HepG2 (cell line): ENCODE results near the gene LRRC74A. TPM values are rescaled to one million over a fixed set of nuclear protein-coding genes. Genes with fewer than 3 reads are reported as not detected.

Experiments used
- ATAC-seq: fragments of 200-7000 bp; cut with Tn5 transposase; 3 replicates; pipeline ENCODE4 v1.9.1; 2020; ENCODE audit warnings: mild to moderate bottlenecking, moderate library complexity
- BruUV-seq: library from RNA; stranded (reverse); fragments of 400-500 nt; replicated peaks from 2 replicates; lab custom pipeline; 2021; lab: Mats Ljungman, UMichigan
- CTCF ChIA-PET: fragments of 300-600 bp; formaldehyde crosslinking; extraction: SDS; loops from one replicate; lab custom pipeline; 2021; ENCODE audit warnings: low total read pairs, inconsistent platforms, low intra/inter-chr PET ratio; lab: Yijun Ruan, JAX
- POLR2A ChIA-PET: fragments of 350-600 bp; sonication (Branson Sonifier 250); formaldehyde crosslinking; loops from one replicate; lab custom pipeline; 2020; ENCODE audit warnings: antibody characterized with exemption, inconsistent platforms; lab: Yijun Ruan, JAX
- DNase-seq: peaks from one replicate; pipeline ENCODE4 v3.0.0-alpha.2; 2015; ENCODE audit warnings: low spot score
- FAIRE-seq: peaks from 3 replicates; lab custom pipeline; 2011; peaks lifted over from hg19 to GRCh38; lab: Jason Lieb, UNC
- H2AFZ ChIP-seq: one replicate; pipeline ENCODE4 v1.6.1; 2011; ENCODE audit warnings: low read length, inconsistent platforms
- H3K27ac ChIP-seq: fragments of 300-600 bp; 3 replicates; pipeline ENCODE4 v1.8.0; 2011; ENCODE audit warnings: mixed run types, mild to moderate bottlenecking, mixed read lengths, low read length, inconsistent platforms; ENCODE audit not compliant: insufficient read depth; ENCODE audit errors: extremely low read length
- H3K27me3 ChIP-seq, 2 experiments: fragments of 200-600 bp in 1 of 2; 2 replicates in 1 of 2; 3 replicates in 1 of 2; pipeline versions ENCODE4 v1.6.0 to v1.8.0; 2011; ENCODE audit warnings: low read length in 2 of 2, mild to moderate bottlenecking in 2 of 2, moderate library complexity in 2 of 2, inconsistent platforms in 1 of 2; ENCODE audit not compliant: insufficient read depth in 2 of 2, control insufficient read depth in 1 of 2
- H3K36me3 ChIP-seq, 2 experiments: fragments of 200-600 bp in 1 of 2; replicated peaks in 1 of 2; 2 replicates in 1 of 2; 3 replicates in 1 of 2; pipeline versions ENCODE4 v1.5.1 to v1.8.0; 2011; ENCODE audit warnings: low read length in 2 of 2, inconsistent platforms in 1 of 2; ENCODE audit not compliant: insufficient read depth in 2 of 2, control insufficient read depth in 1 of 2
- H3K4me1 ChIP-seq: 2 replicates; pipeline ENCODE4 v1.5.1; 2012; ENCODE audit warnings: low read length, inconsistent platforms; ENCODE audit not compliant: insufficient read depth
- H3K4me2 ChIP-seq: 2 replicates; pipeline ENCODE4 v1.6.0; 2011; ENCODE audit warnings: low read depth, low read length, inconsistent platforms
- H3K4me3 ChIP-seq, 3 experiments: fragments of 200-600 bp in 1 of 3; sonication (generic), shearing (Covaris generic) in 1 of 3; replicated peaks in 1 of 3; 2 replicates each; pipeline ENCODE4 v1.5.1; 2011 to 2016; ENCODE audit warnings: low read length in 3 of 3, inconsistent platforms in 2 of 3, low read depth in 2 of 3, mild to moderate bottlenecking in 2 of 3, control low read depth in 1 of 3, mixed read lengths in 1 of 3; ENCODE audit not compliant: insufficient read depth in 1 of 3
- H3K79me2 ChIP-seq: one replicate; pipeline ENCODE4 v1.6.1; 2011; ENCODE audit warnings: low read length, inconsistent platforms; ENCODE audit not compliant: insufficient read depth
- H3K9ac ChIP-seq: 2 replicates; pipeline ENCODE4 v1.6.0; 2011; ENCODE audit warnings: mild to moderate bottlenecking, low read depth, low read length, inconsistent platforms; ENCODE audit not compliant: insufficient read depth
- H3K9me3 ChIP-seq: 2 replicates; pipeline ENCODE4 v1.5.1; 2012; ENCODE audit warnings: mild to moderate bottlenecking, low read length
- H4K20me1 ChIP-seq: 2 replicates; pipeline ENCODE4 v1.6.0; 2011; ENCODE audit warnings: inconsistent platforms, mild to moderate bottlenecking, low read length, moderate library complexity; ENCODE audit not compliant: insufficient read depth
- CREM ChIP-seq, 2 experiments: sonication (generic) in 1 of 2; formaldehyde crosslinking in 1 of 2; IDR thresholded peaks; 2 replicates each; pipeline versions ENCODE4 v1.4.0 to v1.6.1; 2016 to 2020; ENCODE audit warnings: antibody characterized with exemption in 1 of 2, mild to moderate bottlenecking in 1 of 2, missing genetic modification reagents in 1 of 2
- EZH2 ChIP-seq: conservative IDR thresholded peaks from 2 replicates; pipeline ENCODE4 v1.6.1; 2012; ENCODE audit warnings: mild to moderate bottlenecking, low read depth, low read length, moderate library complexity
- FOXA3 ChIP-seq: IDR thresholded peaks from 2 replicates; pipeline ENCODE4 v1.6.1; 2016; ENCODE audit warnings: missing genetic modification reagents, missing compliant biosample characterization
- SMAD1 ChIP-seq: sonication (generic); formaldehyde crosslinking; IDR thresholded peaks from 2 replicates; pipeline ENCODE4 v1.4.0; 2020; ENCODE audit warnings: missing genetic modification reagents, low read depth, mild to moderate bottlenecking, borderline replicate concordance
- SMYD3 ChIP-seq: sonication (generic); formaldehyde crosslinking; IDR thresholded peaks from 2 replicates; pipeline ENCODE4 v1.8.1; 2023; ENCODE audit warnings: mild to moderate bottlenecking, missing genetic modification reagents
- SOX5 ChIP-seq: IDR thresholded peaks from 2 replicates; pipeline ENCODE4 v1.6.1; 2016; ENCODE audit warnings: borderline replicate concordance
- THAP7 ChIP-seq: sonication (generic); formaldehyde crosslinking; IDR thresholded peaks from 2 replicates; pipeline ENCODE4 v1.8.1; 2023; ENCODE audit warnings: mild to moderate bottlenecking, missing genetic modification reagents
- ZMAT5 ChIP-seq: sonication (generic); formaldehyde crosslinking; IDR thresholded peaks from 2 replicates; pipeline ENCODE4 v1.5.0; 2020; ENCODE audit warnings: mild to moderate bottlenecking, low read depth, missing genetic modification reagents, borderline replicate concordance
- ZNF605 ChIP-seq: sonication (generic); formaldehyde crosslinking; IDR thresholded peaks from 2 replicates; pipeline ENCODE4 v1.8.0; 2022; ENCODE audit warnings: mild to moderate bottlenecking, missing genetic modification reagents
- WGBS: methylation state at CpG from one replicate; pipeline ENCODE4 v1.1.6; 2017; ENCODE audit warnings: low lambda C conversion rate; 5-methylcytosine and 5-hydroxymethylcytosine counted together
- in situ Hi-C: cut with HindIII; loops from 2 replicates; pipeline ENCODE4 v1.10.0; 2017; ENCODE audit warnings: low pct_unique_long_range_greater_than_20kb; ENCODE audit not compliant: extremely low pct_ligation_motif_present
- intact Hi-C: fragments of 100-400 bp; cut with micrococcal nuclease; formaldehyde crosslinking; loops from one replicate; pipeline ENCODE4 v1.10.0; 2022; ENCODE audit not compliant: unreplicated experiment
- polyA plus RNA-seq, 8 experiments: library from polyadenylated mRNA; depleted of rRNA in 3 of 8; stranded (reverse) in 7 of 8; unstranded in 1 of 8; fragments of >200 nt; fragmentation: Illumina TruSeq in 4 of 8; extraction: Trizol in 4 of 8; gene quantifications; 2 replicates each; pipeline versions ENCODE4 v1.2.1 to v1.2.3, GENCODE V29; 2011 to 2016; ENCODE audit warnings: low read depth in 4 of 8, missing spikeins in 1 of 8, mixed read lengths in 1 of 8; ENCODE audit not compliant: insufficient read depth in 1 of 8
- total RNA-seq, 5 experiments: library from RNA; depleted of rRNA; stranded (reverse); fragments of >200 nt; fragmentation: Illumina TruSeq; extraction: Trizol; gene quantifications; 2 replicates each; pipeline ENCODE4 v1.2.3, GENCODE V29; 2016; ENCODE audit warnings: low read depth in 1 of 5

Gene LRRC74A
- total and polyA plus RNA-seq, 2 of the 13 experiments (the other 11 are each of a cell fraction or from before 2014, with no cell fraction given), result not detected

GRCh38 chr14:76829013-76829365 lies 2.8 kb downstream of the LRRC74A start:
- Histone ChIP-seq H4K20me1 (no peaks in the 10 kb centered on the region), H3K9ac (no peak overlapping the region), H3K27me3 (no peaks in the 10 kb centered on the region), H3K4me2 (peak overlapping the region; percentile 92; the same call in 1 of the 2 replicates), H3K27ac (no peak overlapping the region), H3K4me3 (0 out of 6 replicates have a peak overlapping the region, but pooled peaks of 1 of the 3 experiments have one; percentile 53), H3K79me2 (no peaks in the 10 kb centered on the region), H3K4me1 (peaks cover 57% of the 10 kb centered on the region), H3K36me3 (no peaks in the 10 kb centered on the region), H2AFZ (no peak overlapping the region), H3K9me3 (no peaks in the 10 kb centered on the region)
- ChIA-PET CTCF (no interaction called here), POLR2A (interaction anchor here (1.4 to 6.4 kb wide), 2 partner anchors 16 to 22 kb away, joined by 5 to 62 read pairs; partner anchors contain the start of gene ANGEL1)
- TF ChIP-seq CREM (IDR thresholded peaks at IDR 0.05) (no peak), CREM (CRISPR knock-in tag; IDR thresholded peaks at IDR 0.05) (no peak), THAP7 (no peak), SMYD3 (CRISPR knock-in tag) (no peak), SMAD1 (no peak), FOXA3 (CRISPR knock-in tag) (no peak), SOX5 (CRISPR knock-in tag) (no peak), ZMAT5 (no peak), ZNF605 (CRISPR knock-in tag) (no peak), EZH2 (no peak)
- FAIRE-seq (no peak), ATAC-seq (no peak), DNase-seq (no peak)
- intact Hi-C loops, result no loop called here
- in situ Hi-C loops, result no loop called here
- 61% methylated on average over 3 of the region's 3 CpGs for WGBS
- BruUV-seq, result TSS peak; percentile 65
